ENCODE results near the gene IRF3.

DNA sequence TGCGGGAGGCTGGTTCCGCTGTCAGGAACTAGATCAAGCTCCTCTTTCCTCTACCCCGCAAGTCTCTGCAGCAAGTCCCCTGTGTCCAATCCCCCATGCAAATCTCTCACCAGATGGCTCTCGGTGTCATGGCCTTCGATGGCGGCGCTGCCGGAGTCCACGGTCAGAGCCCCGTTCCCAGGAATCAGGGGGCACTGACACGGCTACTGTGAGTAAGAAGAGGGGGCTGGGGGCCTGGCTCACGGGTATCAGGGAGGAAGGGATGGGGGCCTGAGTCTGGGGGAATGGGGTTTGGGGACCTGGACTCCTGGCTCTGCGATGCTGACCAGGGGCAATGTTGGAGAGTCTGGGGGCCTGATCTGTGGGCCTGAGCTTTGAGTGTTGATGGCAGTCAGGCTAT, 19.7 kb downstream of the IRF3 start:
- TF ChIP-seq, protein P1, sequence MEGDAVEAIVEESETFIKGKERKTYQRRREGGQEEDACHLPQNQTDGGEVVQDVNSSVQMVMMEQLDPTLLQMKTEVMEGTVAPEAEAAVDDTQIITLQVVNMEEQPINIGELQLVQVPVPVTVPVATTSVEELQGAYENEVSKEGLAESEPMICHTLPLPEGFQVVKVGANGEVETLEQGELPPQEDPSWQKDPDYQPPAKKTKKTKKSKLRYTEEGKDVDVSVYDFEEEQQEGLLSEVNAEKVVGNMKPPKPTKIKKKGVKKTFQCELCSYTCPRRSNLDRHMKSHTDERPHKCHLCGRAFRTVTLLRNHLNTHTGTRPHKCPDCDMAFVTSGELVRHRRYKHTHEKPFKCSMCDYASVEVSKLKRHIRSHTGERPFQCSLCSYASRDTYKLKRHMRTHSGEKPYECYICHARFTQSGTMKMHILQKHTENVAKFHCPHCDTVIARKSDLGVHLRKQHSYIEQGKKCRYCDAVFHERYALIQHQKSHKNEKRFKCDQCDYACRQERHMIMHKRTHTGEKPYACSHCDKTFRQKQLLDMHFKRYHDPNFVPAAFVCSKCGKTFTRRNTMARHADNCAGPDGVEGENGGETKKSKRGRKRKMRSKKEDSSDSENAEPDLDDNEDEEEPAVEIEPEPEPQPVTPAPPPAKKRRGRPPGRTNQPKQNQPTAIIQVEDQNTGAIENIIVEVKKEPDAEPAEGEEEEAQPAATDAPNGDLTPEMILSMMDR (IDR thresholded peaks at IDR 0.05) = no peak
- TF ChIP-seq POLR2A (IDR thresholded peaks at IDR 0.05) = no peak
